Left lung (tissue), 10 donors: ENCODE data around the gene CDK2. TPM values are rescaled to one million over a fixed set of nuclear protein-coding genes. Genes with fewer than 3 reads are reported as not detected.

ENCODE experiments used
- ATAC-seq: fragments of 200-7000 bp; cut with Tn5 transposase; one replicate; pipeline ENCODE4 v1.9.1; 2020; ENCODE audit warnings: moderate library complexity
- DNase-seq, 4 donors: peaks; one replicate each; pipeline ENCODE4 v3.0.0-alpha.2; 2013 to 2020
- H3K27ac ChIP-seq, 2 donors: fragments of 200-600 bp; sonication (generic) in 1 of 2; one replicate each; pipeline versions ENCODE4 v1.5.0 to v1.8.0; 2020 to 2021
- H3K27me3 ChIP-seq, 2 donors: fragments of 200-600 bp; sonication (generic) in 1 of 2; one replicate each; pipeline versions ENCODE4 v1.5.0 to v1.8.0; 2020 to 2021
- H3K36me3 ChIP-seq, 2 donors: fragments of 200-600 bp; sonication (generic) in 1 of 2; one replicate each; pipeline versions ENCODE4 v1.5.0 to v1.8.0; 2020 to 2021
- H3K4me1 ChIP-seq, 2 donors: fragments of 200-600 bp; one replicate each; pipeline ENCODE4 v1.8.0; 2021
- H3K4me3 ChIP-seq, 2 donors: fragments of 200-600 bp; sonication (generic) in 1 of 2; one replicate each; pipeline versions ENCODE4 v1.5.0 to v1.8.0; 2020 to 2021; ENCODE audit warnings: mild to moderate bottlenecking in 1 of 2
- H3K9me3 ChIP-seq, 2 donors: fragments of 200-600 bp; sonication (generic) in 1 of 2; one replicate each; pipeline versions ENCODE4 v1.5.0 to v1.8.0; 2020 to 2021
- CTCF ChIP-seq, 2 donors: fragments of 200-600 bp; sonication (generic) in 1 of 2; IDR thresholded peaks; one replicate each; pipeline versions ENCODE4 v1.5.0 to v1.8.0; 2021; ENCODE audit warnings: antibody characterized with exemption in 2 of 2
- intact Hi-C, 2 donors: fragments of 100-400 bp; cut with DNase I; formaldehyde crosslinking; loops; one replicate each; pipeline versions ENCODE4 v1.11.2 to v1.14.2; 2022
- polyA plus RNA-seq, 6 donors: library from polyadenylated mRNA; unstranded; fragments of 120-200 nt; gene quantifications; one replicate each; pipeline ENCODE4 v1.2.1, GENCODE V29; 2013; ENCODE audit not compliant: insufficient read length in 6 of 6
- total RNA-seq, 2 donors: library from RNA; stranded (reverse); fragmentation: NEBNext Ultra II Directional; extraction: Animal tissue kit (Norgen Biotek cat#: 25700); gene quantifications; one replicate each; pipeline ENCODE4 v1.2.1, GENCODE V29; 2021
- donor health status: DM: no; HTN: yes; CAD: no.
- donor health status: DM: no; HTN: no; CAD: no.

CDK2 gene
- total and polyA plus RNA-seq, 8 donors, result 34.1 to 89.0 (median 76.8) TPM

- no peak for DNase-seq
- intact Hi-C loops, result no loop called here
- Histone ChIP-seq H3K27me3 (no peaks in the 10 kb centered on the region), H3K9me3 (no peaks in the 10 kb centered on the region), H3K36me3 (peaks cover 0 to 82% of the 10 kb centered on the region in 2 donors), H3K4me3 (no peak overlapping the region), H3K27ac (no peak overlapping the region), H3K4me1 (no peaks in the 10 kb centered on the region)
- TF ChIP-seq CTCF (IDR thresholded peaks at IDR 0.05), result no peak
- ATAC-seq, result no peak
Observed at GRCh38 chr12:55946553-55946952, 20.1 kb upstream of the CDK2 start.

DNA sequence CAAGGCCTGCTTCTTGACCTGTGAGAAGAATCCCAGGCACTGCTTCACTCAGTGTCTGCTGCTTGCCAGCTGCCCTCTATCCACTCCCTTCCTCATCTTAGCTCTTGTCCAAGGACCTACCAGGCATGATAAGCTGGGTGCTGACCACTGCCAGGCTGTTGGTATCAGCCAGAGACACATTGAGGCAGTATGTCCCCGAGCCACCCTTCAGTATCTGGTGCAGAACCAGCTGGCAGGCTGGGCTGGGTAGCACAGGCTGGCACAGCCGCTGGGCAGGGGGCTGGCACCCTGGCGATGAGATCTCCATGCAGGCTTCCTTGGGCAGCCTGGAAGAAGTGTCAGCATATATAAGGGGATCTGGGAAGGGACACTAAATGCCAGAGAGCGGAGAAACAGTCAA is 11.3 kb upstream of the CDK2 start:
- no peaks in the 10 kb centered on the region for H3K9me3 ChIP-seq
- TF ChIP-seq CTCF (IDR thresholded peaks at IDR 0.05), result no peak
- H3K4me3 ChIP-seq, result no peak overlapping the region
- no peaks in the 10 kb centered on the region for H3K27me3 ChIP-seq
- no peaks in the 10 kb centered on the region for H3K4me1 ChIP-seq
- H3K36me3 ChIP-seq, result peaks cover 0 to 39% of the 10 kb centered on the region in 2 donors
- intact Hi-C loops, result no loop called here
- H3K27ac ChIP-seq, result no peak overlapping the region
- ATAC-seq, result no peak
- no peak for DNase-seq

DNA sequence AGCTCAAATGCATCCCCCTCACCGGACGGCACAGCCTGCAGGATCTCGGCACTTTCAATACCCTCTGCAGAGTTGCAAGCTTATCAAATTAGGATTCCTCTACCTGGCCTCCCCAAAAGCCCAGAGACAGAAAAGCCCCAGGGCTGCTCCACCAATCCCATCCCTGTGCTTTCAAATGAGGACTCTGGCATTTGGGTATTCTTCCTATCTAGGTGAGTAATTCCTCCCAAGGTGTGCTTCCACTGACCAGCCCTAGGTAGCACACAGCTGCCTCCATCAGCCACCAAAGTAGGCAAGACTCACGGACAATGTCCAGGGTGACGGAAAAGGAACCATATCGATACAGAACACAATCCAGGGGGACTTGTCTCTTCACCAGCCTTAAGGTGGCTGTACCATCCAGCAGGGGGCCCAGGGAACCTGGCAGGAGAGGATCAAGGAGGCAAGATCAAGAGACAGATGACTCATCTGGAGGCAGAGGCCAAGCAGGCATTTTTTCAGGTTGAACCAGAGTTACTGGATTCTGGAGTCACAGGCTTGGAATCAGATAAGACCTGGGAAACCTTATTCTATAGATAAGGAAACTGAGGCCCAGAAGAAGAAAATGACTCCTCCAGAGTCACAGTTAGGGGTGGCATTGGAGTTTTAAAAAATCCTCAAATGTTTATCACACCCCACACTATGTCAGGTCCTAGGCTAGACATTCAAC is 10.7 kb upstream of the CDK2 start:
- no peaks in the 10 kb centered on the region for H3K27me3 ChIP-seq
- H3K27ac ChIP-seq, result no peak overlapping the region
- no peaks in the 10 kb centered on the region for H3K9me3 ChIP-seq
- ATAC-seq (peak; percentile 70), DNase-seq (no peak)
- H3K4me3 ChIP-seq, result no peak overlapping the region
- TF ChIP-seq CTCF (IDR thresholded peaks at IDR 0.05), result peak in 1 of 2 donors; percentile 21
- intact Hi-C loops, result no loop called here
- H3K36me3 ChIP-seq, result peaks cover 0 to 35% of the 10 kb centered on the region in 2 donors
- H3K4me1 ChIP-seq, result no peaks in the 10 kb centered on the region

DNA sequence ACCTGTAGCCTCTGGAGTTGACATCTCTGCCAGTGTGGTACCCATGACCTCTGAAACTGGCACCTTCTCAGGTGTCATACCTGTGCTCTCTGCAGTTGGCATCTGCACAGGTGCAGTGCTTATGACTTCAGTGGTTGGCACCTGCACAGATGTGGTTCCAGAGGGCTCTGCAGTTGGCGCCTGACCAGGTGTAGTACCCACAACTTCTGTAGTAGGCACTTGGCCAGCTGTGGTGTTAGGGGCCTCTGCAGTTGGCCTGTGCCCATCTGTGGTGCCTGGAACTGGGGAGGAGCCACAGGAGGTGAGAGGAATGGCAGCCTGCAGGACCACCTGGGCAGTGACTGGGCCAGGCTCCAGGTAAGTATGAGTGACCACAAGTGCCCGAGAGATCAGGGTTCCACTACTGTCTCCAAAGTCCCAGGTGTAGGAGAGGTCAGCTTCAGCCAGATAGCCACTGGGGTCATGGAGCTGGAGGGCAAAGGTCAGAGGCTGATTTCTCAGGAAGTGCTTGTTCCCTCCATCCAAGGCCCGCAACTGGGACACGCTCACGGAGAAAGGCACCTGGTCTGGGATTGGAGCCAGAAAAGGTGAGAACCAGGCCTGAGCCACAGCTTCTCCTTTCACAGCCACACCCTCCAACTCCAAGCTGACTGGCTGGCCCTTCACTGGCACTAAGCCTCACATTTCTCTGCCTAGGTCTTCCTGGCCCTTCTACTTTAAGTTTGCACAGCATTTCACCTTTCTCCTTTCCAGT is 9.3 kb upstream of the CDK2 start:
- H3K36me3 ChIP-seq, result peaks cover 0 to 22% of the 10 kb centered on the region in 2 donors
- intact Hi-C loops, result no loop called here
- H3K27ac ChIP-seq, result no peak overlapping the region
- no peaks in the 10 kb centered on the region for H3K9me3 ChIP-seq
- no peak overlapping the region for H3K4me3 ChIP-seq
- H3K27me3 ChIP-seq, result no peaks in the 10 kb centered on the region
- no peaks in the 10 kb centered on the region for H3K4me1 ChIP-seq
- DNase-seq (peak in 1 of 4 donors; percentile 50), ATAC-seq (peak; percentile 78)
- no peak for TF ChIP-seq CTCF (IDR thresholded peaks at IDR 0.05)

DNA sequence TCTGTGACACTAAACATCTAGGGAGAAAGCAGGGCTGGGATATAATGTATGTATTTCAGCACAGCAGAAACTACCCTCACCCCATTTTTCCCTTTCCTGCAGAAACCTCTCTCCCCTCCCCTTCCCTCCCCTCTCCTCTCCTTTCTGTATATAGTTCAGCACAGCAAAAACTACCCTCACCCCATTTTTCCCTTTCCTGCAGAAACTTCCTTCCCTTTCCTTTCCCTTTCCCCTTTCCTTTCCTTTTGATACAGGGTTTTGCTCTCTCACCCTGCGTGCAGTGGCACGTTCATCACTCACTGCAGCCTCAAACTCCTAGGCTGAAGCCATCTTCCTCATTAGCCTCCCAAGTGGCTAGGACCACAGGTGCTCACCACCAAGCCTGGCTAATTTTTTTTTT is 2.9 kb upstream of the CDK2 start:
- H3K4me3 ChIP-seq, result no peak overlapping the region
- H3K27ac ChIP-seq, result no peak overlapping the region
- no peaks in the 10 kb centered on the region for H3K27me3 ChIP-seq
- intact Hi-C loops, result no loop called here
- H3K9me3 ChIP-seq, result no peaks in the 10 kb centered on the region
- TF ChIP-seq CTCF (IDR thresholded peaks at IDR 0.05), result no peak
- no peaks in the 10 kb centered on the region for H3K36me3 ChIP-seq
- ATAC-seq, result no peak
- no peak for DNase-seq
- peaks cover 6 to 23% of the 10 kb centered on the region in 2 donors for H3K4me1 ChIP-seq
